Measurements from ENCODE around the gene CRYGN.

CRYGN gene

GRCh38 chr7:151429237-151429559 lies 10.7 kb downstream of the CRYGN start:
- Histone ChIP-seq H3K4me1 (ENCODE audit: control insufficient read depth in 1 of 2, insufficient read depth in 1 of 2, low read depth in 1 of 2, low read length in 1 of 2) (no peaks in the 10 kb centered on the region), H3K9me3 (no peaks in the 10 kb centered on the region), H3K27me3 (peaks cover 10% of the 10 kb centered on the region), H3K27ac (no peak overlapping the region), H3K36me3 (no peaks in the 10 kb centered on the region), H3K4me3 (ENCODE audit: low read depth in 1 of 2, low read length in 1 of 2) (no peak overlapping the region)
- TF ChIP-seq, protein P1, sequence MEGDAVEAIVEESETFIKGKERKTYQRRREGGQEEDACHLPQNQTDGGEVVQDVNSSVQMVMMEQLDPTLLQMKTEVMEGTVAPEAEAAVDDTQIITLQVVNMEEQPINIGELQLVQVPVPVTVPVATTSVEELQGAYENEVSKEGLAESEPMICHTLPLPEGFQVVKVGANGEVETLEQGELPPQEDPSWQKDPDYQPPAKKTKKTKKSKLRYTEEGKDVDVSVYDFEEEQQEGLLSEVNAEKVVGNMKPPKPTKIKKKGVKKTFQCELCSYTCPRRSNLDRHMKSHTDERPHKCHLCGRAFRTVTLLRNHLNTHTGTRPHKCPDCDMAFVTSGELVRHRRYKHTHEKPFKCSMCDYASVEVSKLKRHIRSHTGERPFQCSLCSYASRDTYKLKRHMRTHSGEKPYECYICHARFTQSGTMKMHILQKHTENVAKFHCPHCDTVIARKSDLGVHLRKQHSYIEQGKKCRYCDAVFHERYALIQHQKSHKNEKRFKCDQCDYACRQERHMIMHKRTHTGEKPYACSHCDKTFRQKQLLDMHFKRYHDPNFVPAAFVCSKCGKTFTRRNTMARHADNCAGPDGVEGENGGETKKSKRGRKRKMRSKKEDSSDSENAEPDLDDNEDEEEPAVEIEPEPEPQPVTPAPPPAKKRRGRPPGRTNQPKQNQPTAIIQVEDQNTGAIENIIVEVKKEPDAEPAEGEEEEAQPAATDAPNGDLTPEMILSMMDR (IDR thresholded peaks at IDR 0.05) = no peak

GRCh38 chr7:151428378-151429236 lies 11.3 kb downstream of the CRYGN start:
- TF ChIP-seq, protein P1 (IDR thresholded peaks at IDR 0.05) = no peak
- Histone ChIP-seq H3K27ac (no peak overlapping the region), H3K4me1 (ENCODE audit: control insufficient read depth in 1 of 2, insufficient read depth in 1 of 2, low read depth in 1 of 2, low read length in 1 of 2) (no peaks in the 10 kb centered on the region), H3K27me3 (peaks cover 10% of the 10 kb centered on the region), H3K4me3 (ENCODE audit: low read depth in 1 of 2, low read length in 1 of 2) (no peak overlapping the region), H3K9me3 (no peaks in the 10 kb centered on the region), H3K36me3 (no peaks in the 10 kb centered on the region)

- H3K4me1 ChIP-seq (ENCODE audit: control insufficient read depth in 1 of 2, insufficient read depth in 1 of 2, low read depth in 1 of 2, low read length in 1 of 2) = no peaks in the 10 kb centered on the region
- H3K27ac ChIP-seq = no peak overlapping the region
- TF ChIP-seq, protein P1 (IDR thresholded peaks at IDR 0.05) = no peak
Measured at GRCh38 chr7:151427705-151428377, 12.1 kb downstream of the CRYGN start.

DNA sequence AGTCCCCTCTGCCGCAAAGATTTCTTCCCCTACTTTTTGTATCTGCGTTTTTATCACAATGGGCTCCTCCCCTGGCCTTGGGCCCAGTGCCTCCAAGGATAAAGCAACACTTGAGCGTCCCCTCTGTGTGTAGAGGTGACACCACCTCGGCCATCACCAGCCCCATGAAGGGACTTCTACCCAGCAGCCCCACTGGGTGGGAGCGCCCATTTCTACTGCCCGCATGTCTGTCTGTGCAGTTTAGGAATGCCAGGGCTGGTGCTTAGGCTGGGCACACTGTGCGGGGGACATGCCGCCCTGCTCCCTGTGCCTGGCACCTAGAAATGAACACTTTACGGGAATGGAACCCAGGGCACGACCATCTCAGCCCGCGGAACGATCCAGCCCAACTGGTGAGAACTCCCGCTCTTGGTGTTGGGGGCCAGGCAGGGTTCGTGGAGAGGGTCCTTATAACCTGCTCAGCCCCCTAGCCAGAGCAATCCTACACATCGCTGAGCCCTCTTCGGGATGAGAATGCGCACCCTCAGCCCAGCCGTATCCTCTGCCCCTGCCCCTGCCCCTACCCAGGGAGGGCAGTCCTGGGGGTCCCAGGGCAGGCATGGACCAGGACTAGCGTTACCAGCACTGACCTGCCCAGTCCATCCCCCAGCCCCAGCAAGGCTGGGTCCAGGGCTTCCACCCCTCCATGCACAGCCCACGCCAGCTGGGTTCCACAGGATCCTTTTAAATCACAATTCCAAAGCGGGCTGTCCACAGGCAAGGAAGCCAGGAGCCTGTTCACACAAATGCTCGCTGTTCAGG lies 12.8 kb downstream of the CRYGN start:
- TF ChIP-seq, protein P1 (IDR thresholded peaks at IDR 0.05) = no peak
- no peaks in the 10 kb centered on the region for H3K9me3 ChIP-seq
- H3K27me3 ChIP-seq = peaks cover 10% of the 10 kb centered on the region
- H3K4me1 ChIP-seq (ENCODE audit: control insufficient read depth in 1 of 2, insufficient read depth in 1 of 2, low read depth in 1 of 2, low read length in 1 of 2) = no peaks in the 10 kb centered on the region
- H3K4me3 ChIP-seq (ENCODE audit: low read depth in 1 of 2, low read length in 1 of 2) = no peak overlapping the region
- no peaks in the 10 kb centered on the region for H3K36me3 ChIP-seq
- no peak overlapping the region for H3K27ac ChIP-seq

More at GRCh38 chr7:151427705-151428377, 12.1 kb downstream of the CRYGN start:
- Histone ChIP-seq H3K36me3 (no peaks in the 10 kb centered on the region), H3K27me3 (peaks cover 10% of the 10 kb centered on the region), H3K9me3 (no peaks in the 10 kb centered on the region), H3K4me3 (ENCODE audit: low read depth in 1 of 2, low read length in 1 of 2) (no peak overlapping the region)

GRCh38 chr7:151426441-151426903 lies 13.5 kb downstream of the CRYGN start:
- no peak overlapping the region for H3K4me3 ChIP-seq (ENCODE audit: low read depth in 1 of 2, low read length in 1 of 2)
- no peaks in the 10 kb centered on the region for H3K36me3 ChIP-seq
- H3K27ac ChIP-seq = no peak overlapping the region
- H3K27me3 ChIP-seq = peaks cover 10% of the 10 kb centered on the region
- H3K4me1 ChIP-seq (ENCODE audit: control insufficient read depth in 1 of 2, insufficient read depth in 1 of 2, low read depth in 1 of 2, low read length in 1 of 2) = no peaks in the 10 kb centered on the region
- TF ChIP-seq, protein P1 (IDR thresholded peaks at IDR 0.05) = no peak
- no peaks in the 10 kb centered on the region for H3K9me3 ChIP-seq
